Posterior vena cava (tissue), 2 donors: Measurements from ENCODE around the gene SLC6A4. TPM values are rescaled to one million over a fixed set of nuclear protein-coding genes. Genes with fewer than 3 reads are reported as not detected.

Source experiments
- DNase-seq: peaks from one replicate; pipeline ENCODE4 v3.0.0-alpha.2; 2020; ENCODE audit warnings: low spot score
- intact Hi-C, 2 donors: fragments of 100-400 bp; cut with DNase I; formaldehyde crosslinking; loops; one replicate each; pipeline versions ENCODE4 v1.14.1 to v1.14.2; 2022 to 2023
- total RNA-seq, 2 donors: library from RNA; stranded (reverse); fragmentation: NEBNext Ultra II Directional; extraction: Animal tissue kit (Norgen Biotek cat#: 25700); gene quantifications; one replicate each; pipeline ENCODE4 v1.2.1, GENCODE V29; 2021
- donor health status: DM: yes; HTN: yes; CAD: no.
- donor health status: DM: yes; HTN: yes; CAD: no.

SLC6A4 gene
- total RNA-seq, 2 donors from 2014 or later = 0.28 TPM; not detected in 1

- DNase-seq = no peak
- intact Hi-C loops = no loop called here
Observed at GRCh38 chr17:30197416-30197815, 38.1 kb downstream of the SLC6A4 start.

GRCh38 chr17:30196504-30196903 lies 39.0 kb downstream of the SLC6A4 start:
- intact Hi-C loops = no loop called here

GRCh38 chr17:30191072-30191471 lies 44.4 kb downstream of the SLC6A4 start:
- intact Hi-C loops = no loop called here
- no peak for DNase-seq

More at GRCh38 chr17:30196504-30196903, 39.0 kb downstream of the SLC6A4 start:
- no peak for DNase-seq

GRCh38 chr17:30188211-30188939 lies 47.1 kb downstream of the SLC6A4 start:
- DNase-seq = no peak
- intact Hi-C loops = no loop called here

GRCh38 chr17:30187573-30187972 lies 47.9 kb downstream of the SLC6A4 start:
- DNase-seq = no peak
- intact Hi-C loops = no loop called here

GRCh38 chr17:30186761-30187160 lies 48.7 kb downstream of the SLC6A4 start:
- intact Hi-C loops = no loop called here
- no peak for DNase-seq

GRCh38 chr17:30176855-30177254 lies 58.6 kb downstream of the SLC6A4 start:
- intact Hi-C loops = no loop called here

GRCh38 chr17:30174556-30174955 lies 60.9 kb downstream of the SLC6A4 start:
- no peak for DNase-seq
- intact Hi-C loops = no loop called here

More at GRCh38 chr17:30176855-30177254, 58.6 kb downstream of the SLC6A4 start:
- DNase-seq = no peak

- DNase-seq = no peak
- intact Hi-C loops = no loop called here
Observed at GRCh38 chr17:30173649-30174048, 61.8 kb downstream of the SLC6A4 start.

GRCh38 chr17:30172560-30172959 lies 62.9 kb downstream of the SLC6A4 start:
- no peak for DNase-seq
- intact Hi-C loops = no loop called here

GRCh38 chr17:30170415-30170987 lies 65.0 kb downstream of the SLC6A4 start:
- intact Hi-C loops = no loop called here
- no peak for DNase-seq

- intact Hi-C loops = no loop called here
Observed at GRCh38 chr17:30165960-30166359, 69.5 kb downstream of the SLC6A4 start.

GRCh38 chr17:30165147-30165546 lies 70.3 kb downstream of the SLC6A4 start:
- intact Hi-C loops = no loop called here
- no peak for DNase-seq

More at GRCh38 chr17:30165960-30166359, 69.5 kb downstream of the SLC6A4 start:
- DNase-seq = no peak

GRCh38 chr17:30164531-30164930 lies 71.0 kb downstream of the SLC6A4 start:
- no peak for DNase-seq
- intact Hi-C loops = no loop called here

GRCh38 chr17:30161601-30162000 lies 73.9 kb downstream of the SLC6A4 start:
- DNase-seq = no peak
- intact Hi-C loops = no loop called here

- DNase-seq = no peak
- intact Hi-C loops = no loop called here
Observed at GRCh38 chr17:30160419-30161172, 74.9 kb downstream of the SLC6A4 start.

GRCh38 chr17:30158896-30159625 lies 76.4 kb downstream of the SLC6A4 start:
- intact Hi-C loops = no loop called here
- no peak for DNase-seq

GRCh38 chr17:30155389-30155788 lies 80.1 kb downstream of the SLC6A4 start:
- no peak for DNase-seq
- intact Hi-C loops = no loop called here

GRCh38 chr17:30153463-30153862 lies 82.0 kb downstream of the SLC6A4 start:
- intact Hi-C loops = no loop called here
- DNase-seq = no peak

GRCh38 chr17:30151471-30151870 lies 84.0 kb downstream of the SLC6A4 start:
- DNase-seq = no peak
- intact Hi-C loops = no loop called here
